Natural killer cell (primary cell): ENCODE results near the gene PTN. TPM values are rescaled to one million over a fixed set of nuclear protein-coding genes. Genes with fewer than 3 reads are reported as not detected.

Source experiments
- ATAC-seq, 3 donors: fragments of 150-1000 bp in 2 of 3; fragments of 200-7000 bp in 1 of 3; cut with Tn5 transposase; 1 replicate in 1 of 3; 2 replicates in 2 of 3; pipeline ENCODE4 v1.10.0; 2021; ENCODE audit warnings: mild to moderate bottlenecking in 2 of 3, moderate library complexity in 2 of 3
- DNase-seq, 2 donors: peaks; one replicate each; pipeline versions ENCODE4 v3.0.0 to v3.0.0-alpha.2; 2013 to 2021; ENCODE audit warnings: mixed read lengths in 1 of 2
- H3K27ac ChIP-seq: one replicate; pipeline ENCODE4 v1.5.1; 2013; ENCODE audit warnings: mild to moderate bottlenecking, low read length
- H3K27me3 ChIP-seq: one replicate; pipeline ENCODE4 v1.6.1; 2013; ENCODE audit warnings: low read length; ENCODE audit not compliant: control insufficient read depth, insufficient read depth
- H3K36me3 ChIP-seq: one replicate; pipeline ENCODE4 v1.6.1; 2013; ENCODE audit warnings: low read length; ENCODE audit not compliant: control insufficient read depth, insufficient read depth
- H3K4me1 ChIP-seq: one replicate; pipeline ENCODE4 v1.6.1; 2013; ENCODE audit warnings: low read length; ENCODE audit not compliant: control insufficient read depth, insufficient read depth
- H3K4me3 ChIP-seq: one replicate; pipeline ENCODE4 v1.5.1; 2013; ENCODE audit warnings: low read length
- H3K9me3 ChIP-seq: one replicate; pipeline ENCODE4 v1.6.1; 2013; ENCODE audit warnings: low read length; ENCODE audit not compliant: control insufficient read depth, insufficient read depth
- H3K27ac Mint-ChIP-seq, 2 donors: one replicate each; pipeline ENCODE4 v1.8.0; 2022; ENCODE audit warnings: mild to moderate bottlenecking in 2 of 2, mixed read lengths in 2 of 2, moderate library complexity in 1 of 2
- H3K27me3 Mint-ChIP-seq, 2 donors: one replicate each; pipeline ENCODE4 v1.8.0; 2022; ENCODE audit warnings: low read depth in 2 of 2, mixed read lengths in 2 of 2
- H3K36me3 Mint-ChIP-seq: one replicate; pipeline ENCODE4 v1.8.0; 2022; ENCODE audit warnings: mixed read lengths
- H3K4me1 Mint-ChIP-seq, 2 donors: one replicate each; pipeline ENCODE4 v1.8.0; 2022; ENCODE audit warnings: mixed read lengths in 2 of 2
- H3K4me3 Mint-ChIP-seq: one replicate; pipeline ENCODE4 v1.8.0; 2022; ENCODE audit warnings: mild to moderate bottlenecking, moderate library complexity, mixed read lengths
- H3K9me3 Mint-ChIP-seq, 2 donors: one replicate each; pipeline ENCODE4 v1.8.0; 2022; ENCODE audit warnings: mixed read lengths in 2 of 2
- CTCF ChIP-seq: fragments of 200-600 bp; IDR thresholded peaks from one replicate; pipeline ENCODE4 v1.8.0; 2022; ENCODE audit warnings: antibody characterized with exemption
- WGBS: methylation state at CpG from one replicate; pipeline ENCODE4 v1.1.7; 2013; ENCODE audit warnings: missing lambda C conversion rate; ENCODE audit not compliant: insufficient coverage; 5-methylcytosine and 5-hydroxymethylcytosine counted together
- intact Hi-C: fragments of 100-400 bp; cut with micrococcal nuclease; formaldehyde crosslinking; loops from one replicate; pipeline ENCODE4 v1.14.2; 2022
- total RNA-seq, 4 donors: library from RNA; stranded (reverse); fragments of 120-200 nt in 1 of 4; gene quantifications; one replicate each; pipeline versions ENCODE4 v1.2.3 to v1.2.4, GENCODE V29; 2013 to 2022

PTN gene
- total RNA-seq, 3 donors from 2014 or later (not counting 1 experiment from before 2014, with no cell fraction given), result not detected

DNA sequence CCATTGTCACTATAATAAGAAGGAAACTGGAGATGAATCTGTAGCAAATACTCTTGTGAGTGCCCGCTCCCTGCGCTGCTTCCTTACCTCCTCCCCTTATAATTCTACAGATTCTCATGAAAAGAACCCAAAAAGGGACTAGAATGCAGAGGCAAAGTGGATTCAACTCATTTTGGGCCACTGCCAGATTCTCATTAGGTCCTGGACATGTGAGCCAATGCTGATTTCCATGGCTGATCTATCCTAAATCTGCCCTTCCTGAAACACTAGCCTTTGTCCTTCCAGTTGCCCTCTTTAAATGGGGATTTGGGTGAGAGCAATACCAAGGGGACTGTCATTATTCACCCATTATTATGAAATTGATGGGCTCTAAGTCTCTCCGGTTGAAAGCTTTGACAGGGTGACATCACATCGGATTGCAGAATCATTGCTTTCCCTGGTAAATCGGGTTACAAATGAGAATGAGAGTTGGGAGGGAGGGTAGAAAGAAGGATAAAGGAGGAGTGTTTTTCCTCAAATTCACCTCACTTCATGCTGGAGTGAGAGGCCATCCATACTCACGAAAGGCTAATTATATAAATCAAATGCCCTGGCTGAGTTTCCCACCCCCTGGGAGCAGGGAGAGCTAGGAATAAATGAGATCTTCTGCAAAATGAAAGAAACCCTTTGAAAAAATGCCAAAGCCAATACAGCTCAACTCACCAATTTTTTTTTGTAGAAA lies 37.5 kb downstream of the PTN start:
- H3K36me3 Mint-ChIP-seq, result no peaks in the 10 kb centered on the region
- peaks cover 9 to 10% of the 10 kb centered on the region in 2 donors for H3K9me3 Mint-ChIP-seq

DNA sequence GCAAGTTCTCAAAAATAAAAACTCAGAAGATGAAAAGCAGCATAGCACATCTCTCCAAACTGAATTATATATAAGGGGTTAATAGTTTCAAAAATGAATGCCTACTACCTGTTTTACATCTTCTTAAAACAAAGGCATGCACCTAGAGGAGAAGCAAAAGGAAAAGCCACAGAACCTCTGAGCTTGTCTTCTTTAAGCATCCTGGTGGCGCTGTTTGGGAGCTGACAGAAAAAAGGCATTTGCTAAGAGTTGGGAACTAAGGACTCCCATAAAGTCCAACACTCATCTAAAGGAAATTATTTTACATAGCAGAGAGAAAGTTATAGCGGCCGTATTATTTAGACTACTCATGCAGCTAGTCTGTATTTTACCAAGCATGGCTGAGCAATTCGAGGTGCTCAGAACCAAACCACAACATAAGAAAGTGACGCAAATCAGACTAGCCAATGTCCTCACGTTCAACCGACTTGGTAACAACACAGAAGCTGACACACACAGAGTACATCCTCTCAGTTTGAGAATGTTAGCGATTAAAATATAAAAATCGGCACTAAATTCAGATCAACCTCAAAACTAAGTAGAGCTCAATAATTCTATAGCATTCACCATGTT lies 38.8 kb downstream of the PTN start:
- Mint-ChIP-seq H3K4me1 (no peaks in the 10 kb centered on the region), H3K27me3 (no peaks in the 10 kb centered on the region), H3K36me3 (no peaks in the 10 kb centered on the region), H3K9me3 (peaks cover 8 to 12% of the 10 kb centered on the region in 2 donors), H3K27ac (no peak overlapping the region), H3K4me3 (no peak overlapping the region)
- Histone ChIP-seq H3K36me3 (no peaks in the 10 kb centered on the region), H3K9me3 (no peaks in the 10 kb centered on the region), H3K4me1 (no peaks in the 10 kb centered on the region), H3K4me3 (no peak overlapping the region), H3K27ac (no peak overlapping the region), H3K27me3 (no peaks in the 10 kb centered on the region)
- intact Hi-C loops, result no loop called here
- ATAC-seq, result no peak
- TF ChIP-seq CTCF, result no peak
- DNase-seq, result no peak
- 92% methylated on average over 9 of the region's 9 CpGs for WGBS

More for the DNA sequence above, 37.5 kb downstream of the PTN start:
- H3K27me3 ChIP-seq, result no peaks in the 10 kb centered on the region
- no peak overlapping the region for H3K4me3 ChIP-seq
- Mint-ChIP-seq H3K4me1 (no peaks in the 10 kb centered on the region), H3K27me3 (no peaks in the 10 kb centered on the region), H3K4me3 (no peak overlapping the region), H3K27ac (no peak overlapping the region)
- H3K27ac ChIP-seq, result no peak overlapping the region
- intact Hi-C loops, result no loop called here
- 98% methylated on average over 5 of the region's 6 CpGs for WGBS
- no peaks in the 10 kb centered on the region for H3K4me1 ChIP-seq
- no peak for ATAC-seq
- H3K36me3 ChIP-seq, result no peaks in the 10 kb centered on the region
- TF ChIP-seq CTCF, result no peak
- DNase-seq, result no peak
- H3K9me3 ChIP-seq, result no peaks in the 10 kb centered on the region

DNA sequence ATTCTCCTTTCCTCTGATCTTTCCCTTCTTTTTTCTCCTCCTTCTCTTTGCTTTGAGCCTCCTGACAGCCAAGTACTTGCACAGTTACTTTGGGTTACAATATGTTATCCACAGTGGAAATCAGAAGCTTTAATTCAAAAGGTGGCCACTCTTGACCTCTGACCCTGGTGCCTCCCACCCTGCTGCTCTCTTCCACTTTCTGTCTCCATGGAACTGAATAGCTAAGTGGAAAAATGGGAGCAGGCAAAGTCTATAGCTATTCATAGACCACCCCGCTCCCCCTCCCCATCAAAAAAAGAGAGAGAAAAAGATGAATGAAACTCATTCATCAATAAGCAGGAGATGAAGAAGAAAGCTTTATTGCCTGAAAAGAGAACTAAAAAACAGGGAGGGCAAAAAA lies 39.4 kb downstream of the PTN start:
- no peaks in the 10 kb centered on the region for H3K4me1 Mint-ChIP-seq
- Histone ChIP-seq H3K9me3 (no peaks in the 10 kb centered on the region), H3K27ac (no peak overlapping the region), H3K4me1 (no peaks in the 10 kb centered on the region), H3K36me3 (no peaks in the 10 kb centered on the region), H3K4me3 (no peak overlapping the region), H3K27me3 (no peaks in the 10 kb centered on the region)
- H3K27ac Mint-ChIP-seq, result no peak overlapping the region
- no peak for DNase-seq
- peaks cover 6 to 9% of the 10 kb centered on the region in 2 donors for H3K9me3 Mint-ChIP-seq
- H3K36me3 Mint-ChIP-seq, result no peaks in the 10 kb centered on the region
- ATAC-seq, result no peak
- no peaks in the 10 kb centered on the region for H3K27me3 Mint-ChIP-seq
- intact Hi-C loops, result no loop called here
- no peak for TF ChIP-seq CTCF
- WGBS, result no CpG with 5 or more reads among the region's 1 CpG
- H3K4me3 Mint-ChIP-seq, result no peak overlapping the region
